Bronchial epithelial cell (primary cell): ENCODE results near the gene PIP5K1A. TPM values are rescaled to one million over a fixed set of nuclear protein-coding genes. Genes with fewer than 3 reads are reported as not detected.

ENCODE experiments used
- DNase-seq: peaks from one replicate; pipeline ENCODE4 v3.0.0-alpha.2; 2010; ENCODE audit warnings: low read depth
- FAIRE-seq: peaks from 2 replicates; lab custom pipeline; 2011; peaks lifted over from hg19 to GRCh38; lab: Jason Lieb, UNC
- H3K27me3 ChIP-seq: 2 replicates; pipeline ENCODE4 v1.5.1; 2011; ENCODE audit warnings: low read length; ENCODE audit not compliant: control insufficient read depth, insufficient read depth
- H3K36me3 ChIP-seq: 2 replicates; pipeline ENCODE4 v1.5.1; 2011; ENCODE audit warnings: low read length; ENCODE audit not compliant: control insufficient read depth, insufficient read depth
- H3K4me3 ChIP-seq: 2 replicates; pipeline ENCODE4 v1.5.1; 2011; ENCODE audit warnings: mild to moderate bottlenecking, low read depth, low read length, control low read depth
- CTCF ChIP-seq: IDR thresholded peaks from 2 replicates; pipeline ENCODE4 v1.5.1; 2011; ENCODE audit warnings: mild to moderate bottlenecking, moderate library complexity, low read length, control low read depth, inconsistent platforms; ENCODE audit not compliant: insufficient read depth, severe bottlenecking
- total RNA-seq: library from RNA; depleted of rRNA; stranded (reverse); fragments of >200 nt; gene quantifications from 2 replicates; pipeline ENCODE4 v1.2.1, GENCODE V29; 2014

Gene PIP5K1A
- total RNA-seq, 1 donor from 2014 or later, result 44.0 TPM

GRCh38 chr1:151286619-151287340 lies 88.4 kb downstream of the PIP5K1A start:
- H3K4me3 ChIP-seq, result no peak overlapping the region
- no peak for TF ChIP-seq CTCF
- DNase-seq, result no peak
- FAIRE-seq, result no peak
- no peaks in the 10 kb centered on the region for H3K27me3 ChIP-seq
- peaks cover 40% of the 10 kb centered on the region for H3K36me3 ChIP-seq

GRCh38 chr1:151287341-151287699 lies 89.0 kb downstream of the PIP5K1A start:
- H3K4me3 ChIP-seq, result no peak overlapping the region
- peaks cover 40% of the 10 kb centered on the region for H3K36me3 ChIP-seq
- peak; percentile 28 for FAIRE-seq
- TF ChIP-seq CTCF, result no peak
- no peaks in the 10 kb centered on the region for H3K27me3 ChIP-seq
- DNase-seq, result no peak

GRCh38 chr1:151287767-151288500 lies 89.6 kb downstream of the PIP5K1A start:
- Histone ChIP-seq H3K27me3 (no peaks in the 10 kb centered on the region), H3K36me3 (peaks cover 46% of the 10 kb centered on the region), H3K4me3 (no peak overlapping the region)
- TF ChIP-seq CTCF, result no peak
- no peak for DNase-seq
- FAIRE-seq, result no peak

- FAIRE-seq, result peak; percentile 92
- peaks cover 46% of the 10 kb centered on the region for H3K36me3 ChIP-seq
Observed at GRCh38 chr1:151288502-151288901, 90.2 kb downstream of the PIP5K1A start.

GRCh38 chr1:151289080-151289935 lies 91.0 kb downstream of the PIP5K1A start:
- FAIRE-seq, result no peak
- peaks cover 51% of the 10 kb centered on the region for H3K36me3 ChIP-seq
- TF ChIP-seq CTCF, result no peak

More at GRCh38 chr1:151288502-151288901, 90.2 kb downstream of the PIP5K1A start:
- TF ChIP-seq CTCF, result no peak
- no peaks in the 10 kb centered on the region for H3K27me3 ChIP-seq
- no peak overlapping the region for H3K4me3 ChIP-seq
- DNase-seq, result no peak

More at GRCh38 chr1:151289080-151289935, 91.0 kb downstream of the PIP5K1A start:
- no peaks in the 10 kb centered on the region for H3K27me3 ChIP-seq
- no peak overlapping the region for H3K4me3 ChIP-seq
- DNase-seq, result no peak
